Measurements from ENCODE around the gene SLFN13.
"Not testable (repeated sequence)": the region's sequence is repeated elsewhere in the genome, so short reads cannot be mapped to it uniquely, and the experiment has no call there.

The SLFN13 gene, protein sequence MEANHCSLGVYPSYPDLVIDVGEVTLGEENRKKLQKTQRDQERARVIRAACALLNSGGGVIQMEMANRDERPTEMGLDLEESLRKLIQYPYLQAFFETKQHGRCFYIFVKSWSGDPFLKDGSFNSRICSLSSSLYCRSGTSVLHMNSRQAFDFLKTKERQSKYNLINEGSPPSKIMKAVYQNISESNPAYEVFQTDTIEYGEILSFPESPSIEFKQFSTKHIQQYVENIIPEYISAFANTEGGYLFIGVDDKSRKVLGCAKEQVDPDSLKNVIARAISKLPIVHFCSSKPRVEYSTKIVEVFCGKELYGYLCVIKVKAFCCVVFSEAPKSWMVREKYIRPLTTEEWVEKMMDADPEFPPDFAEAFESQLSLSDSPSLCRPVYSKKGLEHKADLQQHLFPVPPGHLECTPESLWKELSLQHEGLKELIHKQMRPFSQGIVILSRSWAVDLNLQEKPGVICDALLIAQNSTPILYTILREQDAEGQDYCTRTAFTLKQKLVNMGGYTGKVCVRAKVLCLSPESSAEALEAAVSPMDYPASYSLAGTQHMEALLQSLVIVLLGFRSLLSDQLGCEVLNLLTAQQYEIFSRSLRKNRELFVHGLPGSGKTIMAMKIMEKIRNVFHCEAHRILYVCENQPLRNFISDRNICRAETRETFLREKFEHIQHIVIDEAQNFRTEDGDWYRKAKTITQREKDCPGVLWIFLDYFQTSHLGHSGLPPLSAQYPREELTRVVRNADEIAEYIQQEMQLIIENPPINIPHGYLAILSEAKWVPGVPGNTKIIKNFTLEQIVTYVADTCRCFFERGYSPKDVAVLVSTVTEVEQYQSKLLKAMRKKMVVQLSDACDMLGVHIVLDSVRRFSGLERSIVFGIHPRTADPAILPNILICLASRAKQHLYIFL

GRCh38 chr17:35448214-35448898 is at the start of gene SLFN13:
Gene SLFN13, minus strand, starts transcription at chr17:35448766. Its CDS starts 3,086 bp downstream, at chr17:35445680.
- DNase-seq (ENCODE audit: low read depth) = no peak

GRCh38 chr17:35496451-35497290 is 48.1 kb upstream of the SLFN13 start:
- no peak for DNase-seq (ENCODE audit: low read depth)

GRCh38 chr17:35493040-35493439 is 44.5 kb upstream of the SLFN13 start:
- DNase-seq (ENCODE audit: low read depth) = no peak

DNA sequence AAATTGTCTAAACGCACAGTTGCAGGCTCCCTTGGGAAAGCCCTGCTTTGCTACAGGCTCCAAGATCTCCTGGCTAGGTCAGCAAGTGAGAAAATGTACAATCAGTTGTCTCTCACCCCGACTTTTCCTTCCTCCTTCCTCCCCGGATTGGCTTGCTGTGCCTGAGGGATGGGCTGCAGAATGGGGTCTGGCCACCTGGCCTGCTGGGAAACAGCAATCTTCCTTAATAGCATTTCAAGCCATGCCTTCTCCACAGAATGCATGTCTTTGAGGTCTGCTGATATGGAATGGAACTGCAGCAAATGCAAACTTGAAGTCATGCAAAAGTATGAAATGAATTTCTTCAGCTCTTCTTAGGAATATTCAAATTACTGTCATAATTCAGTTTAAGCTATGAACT is 42.9 kb upstream of the SLFN13 start:
- DNase-seq (ENCODE audit: low read depth) = no peak

- DNase-seq (ENCODE audit: low read depth) = no peak
Measured at GRCh38 chr17:35489944-35490343, 41.4 kb upstream of the SLFN13 start.

- DNase-seq (ENCODE audit: low read depth) = no peak
Measured at GRCh38 chr17:35488991-35489390, 40.4 kb upstream of the SLFN13 start.

DNA sequence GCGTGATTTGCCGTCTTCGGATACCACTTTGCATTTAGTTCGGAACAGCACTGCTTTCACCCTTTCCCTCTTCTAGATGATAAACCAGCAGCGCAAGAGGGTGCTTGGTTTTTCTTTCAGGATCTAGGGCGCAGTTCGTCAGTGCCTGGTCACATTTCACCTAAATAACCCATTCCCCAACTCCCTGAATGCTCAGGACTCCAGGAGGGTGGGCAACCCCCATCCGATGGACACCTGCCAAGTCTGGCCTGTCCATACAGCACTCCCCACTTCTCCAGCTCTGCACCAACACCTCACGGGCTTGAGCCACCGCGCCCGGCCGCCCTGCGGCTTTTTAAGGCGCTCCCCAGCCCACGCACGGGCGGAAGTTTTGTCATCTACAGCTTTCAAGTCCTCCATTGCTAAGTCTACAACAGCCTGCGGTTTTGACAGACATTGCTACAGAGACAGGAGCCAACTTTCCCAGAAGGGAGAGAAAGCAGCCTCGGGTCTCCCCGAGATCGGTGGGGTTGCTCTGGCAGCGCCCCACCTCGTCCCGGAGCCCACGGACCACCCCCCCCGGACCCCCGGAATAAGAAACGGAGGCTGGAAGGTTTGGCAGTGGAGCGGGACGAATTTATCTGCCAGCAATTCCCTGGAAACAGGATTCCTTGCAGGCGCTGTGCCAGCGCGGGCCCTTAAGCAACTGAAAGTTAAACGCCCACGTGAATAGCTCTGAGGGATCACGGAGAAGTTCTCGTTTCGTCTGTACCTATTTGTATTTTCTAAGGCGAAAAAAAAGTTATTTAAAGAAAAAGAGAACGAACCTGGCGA is 38.6 kb upstream of the SLFN13 start:
- peak; percentile 6 for DNase-seq (ENCODE audit: low read depth)

- DNase-seq (ENCODE audit: low read depth) = no peak
Measured at GRCh38 chr17:35479271-35479670, 30.7 kb upstream of the SLFN13 start.

DNA sequence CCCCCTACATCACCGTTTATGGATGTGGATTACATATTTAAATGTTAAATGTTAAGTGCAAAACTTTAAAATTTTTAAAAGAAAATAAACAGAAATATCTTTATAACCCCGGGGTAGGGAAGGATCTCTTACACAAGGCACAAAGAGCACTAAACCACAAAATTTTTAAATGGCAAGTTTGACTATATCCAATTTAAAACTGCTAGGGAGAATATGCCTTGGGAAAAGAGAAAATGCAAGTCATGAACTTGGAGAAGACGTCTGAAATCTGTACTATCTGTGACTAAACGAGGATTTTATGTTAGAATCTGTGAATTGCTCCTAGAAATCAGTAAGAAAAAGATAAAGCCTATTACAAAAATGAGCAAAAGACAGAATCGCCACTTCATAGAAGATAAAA is 28.7 kb upstream of the SLFN13 start:
- DNase-seq (ENCODE audit: low read depth) = no peak

- no peak for DNase-seq (ENCODE audit: low read depth)
Measured at GRCh38 chr17:35476283-35476820, 27.8 kb upstream of the SLFN13 start.

- no peak for DNase-seq (ENCODE audit: low read depth)
Measured at GRCh38 chr17:35468475-35468874, 19.9 kb upstream of the SLFN13 start.

- no peak for DNase-seq (ENCODE audit: low read depth)
Measured at GRCh38 chr17:35467824-35468223, 19.3 kb upstream of the SLFN13 start.

DNA sequence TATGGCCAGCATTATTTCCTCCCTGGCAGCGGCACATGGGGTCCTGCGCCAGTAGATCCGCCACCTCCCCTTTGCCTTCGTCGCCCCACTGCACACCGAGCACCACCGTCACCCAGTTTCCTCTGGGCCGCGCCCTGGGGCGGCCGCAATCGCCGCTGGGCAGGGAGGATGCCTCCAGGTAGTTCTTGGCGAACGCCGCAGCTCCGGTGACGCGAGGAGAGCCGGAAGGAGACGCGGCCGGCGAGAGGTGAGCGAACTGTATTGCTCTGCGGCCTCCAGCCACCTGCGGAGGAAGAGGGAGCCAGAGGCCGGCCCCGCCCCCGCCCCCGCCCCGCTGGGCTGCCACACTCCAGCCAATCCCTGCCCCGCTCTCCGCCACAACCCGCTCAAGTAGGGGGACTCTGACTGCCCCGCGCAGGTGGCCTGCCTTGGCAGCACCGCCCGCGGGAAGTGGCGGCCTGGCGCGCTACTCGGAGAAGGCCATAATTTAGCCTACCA is 11.8 kb upstream of the SLFN13 start:
- no peak for DNase-seq (ENCODE audit: low read depth)

DNA sequence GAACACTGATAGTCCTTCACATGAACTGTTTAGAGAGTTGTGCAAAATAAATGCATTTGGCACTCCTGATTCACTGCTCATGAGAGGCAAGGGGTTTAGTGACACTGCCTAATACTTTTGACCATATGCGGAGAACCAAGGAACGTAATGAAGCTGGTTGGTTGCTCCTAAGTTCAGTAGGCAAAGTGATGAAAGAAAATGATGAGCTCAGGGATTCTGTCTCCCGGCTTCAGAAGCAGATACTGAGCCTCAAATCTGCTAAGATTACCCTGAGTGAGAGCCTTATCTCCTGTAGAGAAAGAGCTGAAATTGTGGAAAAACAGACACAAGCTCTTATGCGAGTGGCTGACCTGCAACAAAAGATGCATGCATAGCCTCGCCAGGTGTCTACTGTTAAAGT is 5.5 kb upstream of the SLFN13 start:
- DNase-seq (ENCODE audit: low read depth) = not testable (repeated sequence)

- no peak for DNase-seq (ENCODE audit: low read depth)
Measured at GRCh38 chr17:35453171-35453570, 4.6 kb upstream of the SLFN13 start.

- no peak for DNase-seq (ENCODE audit: low read depth)
Measured at GRCh38 chr17:35449371-35449931, 885 bp upstream of the SLFN13 start.

GRCh38 chr17:35448899-35449227 is 297 bp upstream of the SLFN13 start:
- no peak for DNase-seq (ENCODE audit: low read depth)

DNA sequence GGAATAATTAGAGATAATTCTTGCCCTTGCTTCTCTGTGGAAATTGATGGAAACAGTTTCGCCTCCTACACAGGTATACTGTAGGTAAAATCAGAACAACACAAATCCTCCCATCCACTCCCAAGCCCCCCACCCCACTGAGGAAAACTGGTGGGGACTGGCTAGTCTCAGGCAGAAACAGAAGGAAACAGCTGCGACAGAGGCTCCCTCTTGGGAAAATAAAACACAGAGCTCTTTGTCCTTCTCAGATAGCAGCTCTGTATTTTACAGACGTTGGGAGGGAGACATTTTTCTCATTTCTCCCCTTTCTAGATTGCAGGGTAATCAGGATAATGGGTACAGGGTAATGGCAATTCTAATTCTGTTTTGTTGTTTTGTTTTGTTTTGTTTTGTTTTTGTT is 1.1 kb downstream of the SLFN13 start:
- DNase-seq (ENCODE audit: low read depth) = no peak

GRCh38 chr17:35438433-35438832 is 10.1 kb downstream of the SLFN13 start:
- no peak for DNase-seq (ENCODE audit: low read depth)

All from GM04504 (cell line).